GM12872 (cell line): ENCODE data around the gene RPL28.

ENCODE experiments used
- CTCF ChIP-seq: IDR thresholded peaks from 3 replicates; pipeline ENCODE4 v1.5.1; 2011; ENCODE audit warnings: low read depth, mild to moderate bottlenecking, low read length, moderate library complexity; ENCODE audit not compliant: insufficient read depth

Gene RPL28

DNA sequence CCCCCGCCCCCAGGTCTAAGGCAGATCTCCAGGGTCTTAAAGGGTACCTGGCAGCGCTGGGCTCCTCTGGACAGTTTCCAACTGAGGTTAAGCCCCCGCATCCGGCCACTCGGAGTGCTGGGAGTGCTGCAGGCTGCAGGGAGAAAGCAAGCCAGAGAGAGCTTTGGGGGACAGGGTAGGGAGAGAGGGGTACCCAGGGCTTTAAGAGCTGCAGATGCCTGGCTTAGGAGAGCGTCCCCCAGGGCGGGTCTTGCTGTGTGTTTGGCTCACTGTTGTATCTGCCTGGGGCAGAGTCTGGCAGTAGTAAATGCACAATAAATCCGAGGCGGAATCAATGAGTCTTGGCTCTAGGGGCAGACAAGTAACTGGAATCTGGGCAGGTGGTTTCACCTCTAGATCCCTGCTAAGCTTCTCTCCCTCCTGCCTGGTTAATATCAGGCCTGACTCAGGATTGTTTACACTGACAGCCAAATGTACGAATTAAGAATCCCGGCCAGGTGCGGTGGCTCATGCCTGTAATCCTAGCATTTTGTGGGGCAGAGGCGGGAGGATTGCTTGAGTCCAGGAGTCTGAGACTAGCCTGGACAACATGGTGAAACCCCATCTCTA is 30.4 kb upstream of the RPL28 start:
- no peak for TF ChIP-seq CTCF

- no peak for TF ChIP-seq CTCF
Observed at GRCh38 chr19:55358493-55358892, 27.2 kb upstream of the RPL28 start.

DNA sequence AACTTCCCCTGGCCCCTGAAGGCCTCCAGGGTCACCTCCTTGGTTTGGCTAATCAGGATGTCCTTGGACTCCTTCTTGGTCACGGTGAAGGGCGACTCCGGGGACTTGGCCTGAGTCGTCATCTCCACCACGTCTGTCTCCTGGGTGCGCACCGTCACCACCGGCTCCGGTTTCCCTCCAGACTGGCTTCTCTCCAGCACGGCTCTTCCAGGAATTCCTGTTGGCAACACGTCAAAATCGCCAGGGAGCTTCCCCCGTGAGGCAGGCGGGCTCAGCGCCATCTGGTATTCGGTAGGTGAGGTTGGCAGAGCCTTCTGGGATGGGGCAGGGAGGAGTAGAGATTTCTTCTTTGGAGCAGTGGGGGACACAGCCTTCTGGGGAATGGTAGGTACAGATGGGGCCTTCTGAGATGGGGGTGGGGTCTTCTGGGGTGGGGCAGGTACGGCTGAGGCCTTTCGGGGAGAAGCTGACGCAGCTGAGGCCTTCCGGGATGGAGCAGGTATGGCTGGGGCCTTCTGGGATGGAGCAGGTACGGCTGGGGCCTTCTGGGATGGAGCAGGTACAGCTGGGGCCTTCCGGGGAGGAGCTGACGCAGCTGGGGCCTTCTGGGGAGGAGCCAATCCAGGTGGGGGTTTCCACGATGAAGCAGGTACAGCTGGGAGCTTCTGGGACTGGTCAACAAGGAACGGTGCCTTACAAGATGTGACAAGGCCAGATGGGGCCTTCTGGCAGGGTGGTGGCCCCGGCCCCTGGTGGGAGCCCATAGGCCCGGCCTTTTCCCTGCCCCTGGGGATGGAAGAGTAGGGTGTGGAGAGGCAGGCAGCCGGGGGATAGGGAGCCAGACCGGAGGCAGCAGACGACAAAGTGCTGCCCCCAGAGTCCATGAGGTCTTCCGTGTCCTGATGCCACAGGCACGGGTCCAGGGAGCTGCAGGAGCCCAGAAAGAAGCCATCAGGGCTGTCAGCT is 26.5 kb upstream of the RPL28 start:
- no peak for TF ChIP-seq CTCF

GRCh38 chr19:55360902-55361301 is 24.8 kb upstream of the RPL28 start:
- TF ChIP-seq CTCF, result no peak

GRCh38 chr19:55362174-55362989 is 23.4 kb upstream of the RPL28 start:
- TF ChIP-seq CTCF, result no peak

- no peak for TF ChIP-seq CTCF
Observed at GRCh38 chr19:55362990-55363716, 22.6 kb upstream of the RPL28 start, which contains the start of gene GARIN5B. TSS of gene GARIN5B (minus strand) at chr19:55363260. CDS start at chr19:55363066, 194 bp downstream.
